GM12878 (cell line): Measurements from ENCODE around the gene RCOR1. TPM values are rescaled to one million over a fixed set of nuclear protein-coding genes. Genes with fewer than 3 reads are reported as not detected.
A peak's percentile ranks its signal among the peaks of the same experiment; 100 is the strongest.

Source experiments
- ATAC-seq: fragments of 200-7000 bp; cut with Tn5 transposase; 3 replicates; pipeline ENCODE4 v1.9.1; 2020; ENCODE audit warnings: mild to moderate bottlenecking, moderate library complexity
- BruUV-seq: library from RNA; stranded (reverse); fragments of 400-500 nt; replicated peaks from 2 replicates; lab custom pipeline; 2021; lab: Mats Ljungman, UMichigan
- CTCF ChIA-PET: fragments of 300-600 bp; sonication (Branson Sonifier 250); formaldehyde crosslinking; extraction: SDS; loops from one replicate; lab custom pipeline; 2021; ENCODE audit warnings: inconsistent platforms; lab: Yijun Ruan, JAX
- POLR2A ChIA-PET: fragments of 350-600 bp; formaldehyde crosslinking; extraction: SDS; loops from one replicate; lab custom pipeline; 2021; ENCODE audit warnings: inconsistent platforms; lab: Charles Lee
- RAD21 ChIA-PET: fragments of 300-600 bp; sonication (Branson Sonifier 250); formaldehyde crosslinking; loops from one replicate; lab custom pipeline; 2023; ENCODE audit warnings: antibody characterized with exemption; ENCODE audit not compliant: unreplicated experiment; lab: Charles Lee
- SMC1A ChIA-PET: fragments of 300-600 bp; sonication (Branson Sonifier 250); formaldehyde crosslinking; loops from one replicate; lab custom pipeline; 2023; ENCODE audit not compliant: unreplicated experiment, uncharacterized antibody; lab: Charles Lee
- DNase-seq: peaks from one replicate; pipeline ENCODE4 v3.0.0-alpha.2; 2011; ENCODE audit warnings: low read depth, low spot score
- FAIRE-seq: peaks from 3 replicates; lab custom pipeline; 2011; peaks lifted over from hg19 to GRCh38; lab: Jason Lieb, UNC
- H2AFZ ChIP-seq: 2 replicates; pipeline ENCODE4 v1.6.0; 2011; ENCODE audit warnings: low read depth, low read length, control low read depth; ENCODE audit not compliant: control insufficient read depth
- H3K27ac ChIP-seq: 2 replicates; pipeline ENCODE4 v1.5.1; 2011; ENCODE audit warnings: control low read depth; ENCODE audit not compliant: control insufficient read depth, insufficient read depth
- H3K27me3 ChIP-seq, 2 experiments: replicated peaks in 1 of 2; 2 replicates each; pipeline versions ENCODE4 v1.6.0 to v1.6.1; 2011; ENCODE audit warnings: low read length in 1 of 2; ENCODE audit not compliant: control insufficient read depth in 2 of 2, insufficient read depth in 2 of 2
- H3K36me3 ChIP-seq, 2 experiments: 2 replicates each; pipeline ENCODE4 v1.5.1; 2011; ENCODE audit warnings: low read length in 1 of 2; ENCODE audit not compliant: control insufficient read depth in 2 of 2, insufficient read depth in 2 of 2
- H3K4me1 ChIP-seq: 2 replicates; pipeline ENCODE4 v1.6.1; 2011; ENCODE audit warnings: mild to moderate bottlenecking, low read length, moderate library complexity, mixed read lengths; ENCODE audit not compliant: control insufficient read depth, insufficient read depth
- H3K4me2 ChIP-seq: 2 replicates; pipeline ENCODE4 v1.6.0; 2011; ENCODE audit warnings: control low read depth; ENCODE audit not compliant: control insufficient read depth, insufficient read depth
- H3K4me3 ChIP-seq: fragments of 200-600 bp; sonication (generic); 2 replicates; pipeline ENCODE4 v1.5.1; 2016
- H3K79me2 ChIP-seq: 2 replicates; pipeline ENCODE4 v1.6.0; 2011; ENCODE audit warnings: low read length; ENCODE audit not compliant: control insufficient read depth, insufficient read depth
- H3K9ac ChIP-seq: 2 replicates; pipeline ENCODE4 v1.8.0; 2011; ENCODE audit warnings: low read length, control low read depth, mixed read lengths; ENCODE audit not compliant: control insufficient read depth, insufficient read depth
- H3K9me3 ChIP-seq: replicated peaks from 3 replicates; pipeline ENCODE4 v1.5.1; 2011; ENCODE audit warnings: mild to moderate bottlenecking, low read length; ENCODE audit not compliant: control insufficient read depth, insufficient read depth
- H4K20me1 ChIP-seq: 2 replicates; pipeline ENCODE4 v1.6.0; 2011; ENCODE audit not compliant: control insufficient read depth, insufficient read depth
- ATF7 ChIP-seq: fragments of 450-650 bp; IDR thresholded peaks from 2 replicates; pipeline ENCODE4 v1.6.1; 2016; ENCODE audit warnings: low read depth, mild to moderate bottlenecking
- CREB1 ChIP-seq: IDR thresholded peaks from 2 replicates; pipeline ENCODE4 v1.6.1; 2012; ENCODE audit warnings: low read depth, mild to moderate bottlenecking, inconsistent platforms
- ESRRA ChIP-seq: IDR thresholded peaks from 2 replicates; pipeline ENCODE4 v1.6.1; 2012; ENCODE audit warnings: mild to moderate bottlenecking, low read length, improper control_type of control experiment
- EZH2 ChIP-seq: IDR thresholded peaks from 2 replicates; pipeline ENCODE4 v1.6.1; 2012; ENCODE audit warnings: low read depth, mild to moderate bottlenecking, control low read depth, inconsistent platforms, low read length, borderline replicate concordance; ENCODE audit not compliant: control insufficient read depth
- GABPA ChIP-seq: IDR thresholded peaks from 2 replicates; pipeline ENCODE4 v1.6.1; 2014; ENCODE audit warnings: antibody characterized with exemption, low read depth, mild to moderate bottlenecking, inconsistent platforms
- IKZF1 ChIP-seq: fragments of 450-650 bp; conservative IDR thresholded peaks from 2 replicates; pipeline ENCODE4 v1.6.1; 2017; ENCODE audit warnings: antibody characterized with exemption, mild to moderate bottlenecking
- KDM1A ChIP-seq: fragments of 200-600 bp; sonication (generic); IDR thresholded peaks from 2 replicates; pipeline ENCODE4 v1.6.1; 2016; ENCODE audit warnings: borderline replicate concordance
- RAD51 ChIP-seq: fragments of 450-650 bp; IDR thresholded peaks from 2 replicates; pipeline ENCODE4 v1.6.1; 2016; ENCODE audit warnings: moderate library complexity, mild to moderate bottlenecking, inconsistent platforms
- RCOR1 ChIP-seq: conservative IDR thresholded peaks from 2 replicates; pipeline ENCODE4 v1.6.1; 2012; ENCODE audit warnings: low read depth, low read length, improper control_type of control experiment
- SMAD1 ChIP-seq: fragments of 450-650 bp; IDR thresholded peaks from 2 replicates; pipeline ENCODE4 v1.6.1; 2018; ENCODE audit warnings: mild to moderate bottlenecking, low read depth; ENCODE audit not compliant: partially characterized antibody
- ZNF384 ChIP-seq: IDR thresholded peaks from 2 replicates; pipeline ENCODE4 v1.6.1; 2012; ENCODE audit warnings: low read depth, mild to moderate bottlenecking, low read length, improper control_type of control experiment, borderline replicate concordance
- WGBS: methylation state at CpG from one replicate; pipeline ENCODE4 v1.1.6; 2016; ENCODE audit warnings: low lambda C conversion rate; ENCODE audit not compliant: insufficient replicate concordance, insufficient coverage; ENCODE audit errors: missing lambda C conversion rate; 5-methylcytosine and 5-hydroxymethylcytosine counted together
- in situ Hi-C: fragments of 300-500 bp; cut with MboI; formaldehyde crosslinking; loops from 9 replicates; pipeline ENCODE4 v1.14.3; 2018; ENCODE audit warnings: mixed read lengths
- intact Hi-C: fragments of 100-400 bp; cut with micrococcal nuclease; formaldehyde crosslinking; loops from one replicate; pipeline ENCODE4 v1.14.2; 2022; ENCODE audit not compliant: unreplicated experiment
- polyA plus RNA-seq, 11 experiments: library from polyadenylated mRNA; depleted of rRNA in 4 of 11; unstranded in 6 of 11; stranded (reverse) in 5 of 11; fragments of >200 nt; fragmentation: Nextera tagmentation in 4 of 11; fragmentation: Illumina TruSeq in 1 of 11; extraction: Ambion mirVana in 4 of 11; extraction: Trizol in 1 of 11; gene quantifications; 1 replicate in 1 of 11; 2 replicates in 10 of 11; pipeline versions ENCODE4 v1.2.1 to v1.2.3, GENCODE V29; 2011 to 2016; ENCODE audit warnings: inconsistent platforms in 2 of 11, missing spikeins in 2 of 11, low read depth in 1 of 11
- total RNA-seq, 4 experiments: library from RNA; depleted of rRNA in 3 of 4; stranded (reverse); fragments of >200 nt in 3 of 4; fragmentation: Illumina TruSeq in 1 of 4; extraction: Trizol in 1 of 4; gene quantifications; 2 replicates each; pipeline versions ENCODE4 v1.2.1 to v1.2.3, GENCODE V29; 2013 to 2021
- TF ChIP-seq, protein P1 (sequence below): fragments of 450-650 bp; IDR thresholded peaks from 2 replicates; pipeline ENCODE4 v1.6.1; 2017; ENCODE audit warnings: low read depth, mild to moderate bottlenecking, moderate library complexity

Gene RCOR1
- total and polyA plus RNA-seq, 10 of the 15 experiments (the other 5 are each of a cell fraction or from before 2014, with no cell fraction given) = 1.6 to 12.2 (median 4.4) TPM

DNA sequence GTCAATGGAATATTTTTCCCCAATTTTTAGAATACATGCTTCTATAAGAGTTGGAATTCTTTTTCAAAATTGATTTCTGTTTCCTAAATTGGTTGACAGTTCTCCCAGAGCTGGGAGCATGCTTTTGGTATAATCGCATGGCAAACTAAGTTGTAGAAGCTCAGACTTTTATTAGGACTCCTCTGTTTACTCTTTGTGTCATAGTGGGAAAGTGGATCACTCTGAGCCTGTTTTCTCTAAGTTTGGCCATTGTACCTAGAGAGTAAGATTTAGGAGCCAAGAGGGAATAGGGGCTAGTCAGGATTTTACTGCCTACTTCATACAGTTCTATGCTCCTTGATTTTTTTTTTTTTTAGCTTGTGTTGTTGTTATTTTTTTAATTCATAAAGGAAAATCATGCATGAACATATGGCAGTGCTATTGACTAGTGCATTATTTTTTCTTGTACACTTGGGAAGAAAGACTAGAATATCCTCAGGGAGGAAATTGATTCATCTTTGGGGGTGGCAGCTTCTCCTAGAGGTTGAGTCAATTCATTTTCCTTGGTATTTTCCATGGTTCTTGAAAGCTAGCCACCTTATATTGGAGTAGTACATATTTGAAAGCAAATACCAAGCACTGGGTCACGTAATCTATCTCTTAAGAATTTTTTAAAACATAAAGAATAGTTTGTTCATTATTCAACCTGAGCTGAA, 107.1 kb downstream of the RCOR1 start:
- peaks cover 11% of the 10 kb centered on the region; the same call in 2 of the 3 replicates for H3K9me3 ChIP-seq
- BruUV-seq = no TSS peak
- H2AFZ ChIP-seq = no peak overlapping the region
- ChIA-PET POLR2A (interaction anchor here (0.6 kb wide), 1 partner anchor 63 kb away, joined by 3 read pairs; no protein-coding TSS in a partner anchor), RAD21 (interaction anchor here (0.7 to 2.1 kb wide), 5 partner anchors 60 to 374 kb away, joined by 3 to 6 read pairs (median 3); no protein-coding TSS in a partner anchor), CTCF (interaction anchor here (0.6 to 1.8 kb wide), 7 partner anchors 10 to 402 kb away, joined by 3 to 12 read pairs (median 3); no protein-coding TSS in a partner anchor), SMC1A (interaction anchor here (0.6 to 8.5 kb wide), 12 partner anchors 10 to 406 kb away, joined by 3 to 119 read pairs (median 4); no protein-coding TSS in a partner anchor)
- DNase-seq = no peak
- H3K9ac ChIP-seq = no peak overlapping the region
- in situ Hi-C loops = loop anchor here (5.0 kb wide), 1 partner anchor 213 kb away; no protein-coding TSS in a partner anchor
- H3K4me1 ChIP-seq = peaks cover 15% of the 10 kb centered on the region
- H3K27ac ChIP-seq = no peak overlapping the region
- no peaks in the 10 kb centered on the region for H3K27me3 ChIP-seq
- no peak overlapping the region for H3K4me3 ChIP-seq
- H3K79me2 ChIP-seq = peaks cover 30% of the 10 kb centered on the region
- no peak for FAIRE-seq
- no peaks in the 10 kb centered on the region for H4K20me1 ChIP-seq
- 100% methylated on average over 2 of the region's 2 CpGs for WGBS
- intact Hi-C loops = loop anchor here (10.0 kb wide), 2 partner anchors 355 to 595 kb away; partner anchors contain the start of gene CDC42BPB
- H3K4me2 ChIP-seq = no peak overlapping the region
- no peak for TF ChIP-seq KDM1A
- no peak for TF ChIP-seq ESRRA
- peaks cover 0 to 10% of the 10 kb centered on the region in 2 experiments; a peak in 3 of 4 replicates for H3K36me3 ChIP-seq
- no peak for ATAC-seq

DNA sequence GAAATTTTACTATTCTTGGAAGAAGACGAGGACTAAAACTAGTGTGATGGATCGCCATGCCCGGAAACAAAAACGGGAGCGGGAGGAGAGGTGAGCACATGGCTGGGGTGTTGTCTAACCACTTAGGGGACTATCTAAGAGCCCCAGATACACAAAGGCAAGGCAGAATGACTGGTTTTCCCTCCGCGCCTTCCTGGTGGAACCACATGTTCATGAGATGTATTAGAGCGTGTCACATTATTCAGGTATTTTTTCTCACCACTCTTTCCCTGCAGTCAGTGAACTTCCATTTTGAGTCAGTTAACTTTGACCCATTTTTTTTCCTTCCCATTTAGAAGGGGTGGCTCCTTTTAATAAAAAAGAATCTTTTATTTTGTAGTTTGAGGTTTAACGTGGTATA, 116.0 kb downstream of the RCOR1 start:
- Histone ChIP-seq H4K20me1 (no peaks in the 10 kb centered on the region), H3K9me3 (peaks cover 14% of the 10 kb centered on the region; the same call in 2 of the 3 replicates), H3K9ac (no peak overlapping the region), H3K27me3 (no peaks in the 10 kb centered on the region), H2AFZ (no peak overlapping the region), H3K4me2 (no peak overlapping the region), H3K27ac (peak overlapping the region; percentile 45), H3K4me1 (peaks cover 9% of the 10 kb centered on the region), H3K4me3 (no peak overlapping the region), H3K36me3 (peaks cover 1 to 6% of the 10 kb centered on the region in 2 experiments; a peak in 3 of 4 replicates), H3K79me2 (no peaks in the 10 kb centered on the region)
- CTCF ChIA-PET = interaction anchor here (0.7 to 2.3 kb wide), 11 partner anchors 13 to 209 kb away, joined by 3 to 13 read pairs (median 3); no protein-coding TSS in a partner anchor
- intact Hi-C loops = loop anchor here (2.0 kb wide), 1 partner anchor 56 kb away; no protein-coding TSS in a partner anchor
- DNase-seq (peak; percentile 88), FAIRE-seq (peak; percentile 96), ATAC-seq (peak; percentile 93)
- no TSS peak for BruUV-seq
- in situ Hi-C loops = no loop called here
- POLR2A ChIA-PET = interaction anchor here (0.6 to 0.7 kb wide), 4 partner anchors 11 to 189 kb away, joined by 3 to 4 read pairs (median 4); no protein-coding TSS in a partner anchor
- RAD21 ChIA-PET = interaction anchor here (0.5 to 2.7 kb wide), 3 partner anchors 13 to 111 kb away, joined by 4 to 28 read pairs (median 4); no protein-coding TSS in a partner anchor
- WGBS = 33% methylated on average over 9 of the region's 9 CpGs
- SMC1A ChIA-PET = interaction anchor here (0.8 to 2.7 kb wide), 8 partner anchors 10 to 114 kb away, joined by 3 to 30 read pairs (median 4); no protein-coding TSS in a partner anchor
- TF ChIP-seq SMAD1 (no peak), IKZF1 (peak; percentile 69), EZH2 (no peak), RAD51 (peak; percentile 48; the same call in 1 of the 2 replicates), RCOR1 (no peak), CREB1 (0 out of 2 replicates have a peak, but pooled peaks have one; percentile 36), ZNF384 (0 out of 2 replicates have a peak, but pooled peaks have one; percentile 45), ATF7 (0 out of 2 replicates have a peak, but pooled peaks have one; percentile 21), GABPA (0 out of 2 replicates have a peak, but pooled peaks have one; percentile 16)
- TF ChIP-seq, protein P1, sequence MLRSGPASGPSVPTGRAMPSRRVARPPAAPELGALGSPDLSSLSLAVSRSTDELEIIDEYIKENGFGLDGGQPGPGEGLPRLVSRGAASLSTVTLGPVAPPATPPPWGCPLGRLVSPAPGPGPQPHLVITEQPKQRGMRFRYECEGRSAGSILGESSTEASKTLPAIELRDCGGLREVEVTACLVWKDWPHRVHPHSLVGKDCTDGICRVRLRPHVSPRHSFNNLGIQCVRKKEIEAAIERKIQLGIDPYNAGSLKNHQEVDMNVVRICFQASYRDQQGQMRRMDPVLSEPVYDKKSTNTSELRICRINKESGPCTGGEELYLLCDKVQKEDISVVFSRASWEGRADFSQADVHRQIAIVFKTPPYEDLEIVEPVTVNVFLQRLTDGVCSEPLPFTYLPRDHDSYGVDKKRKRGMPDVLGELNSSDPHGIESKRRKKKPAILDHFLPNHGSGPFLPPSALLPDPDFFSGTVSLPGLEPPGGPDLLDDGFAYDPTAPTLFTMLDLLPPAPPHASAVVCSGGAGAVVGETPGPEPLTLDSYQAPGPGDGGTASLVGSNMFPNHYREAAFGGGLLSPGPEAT = peak; percentile 53; the same call in 1 of the 2 replicates
